ENCODE results near the gene SASH1. TPM values are rescaled to one million over a fixed set of nuclear protein-coding genes. Genes with fewer than 3 reads are reported as not detected.

SASH1 gene
- total RNA-seq, 1 experiment from 2014 or later = 27.4 TPM

DNA sequence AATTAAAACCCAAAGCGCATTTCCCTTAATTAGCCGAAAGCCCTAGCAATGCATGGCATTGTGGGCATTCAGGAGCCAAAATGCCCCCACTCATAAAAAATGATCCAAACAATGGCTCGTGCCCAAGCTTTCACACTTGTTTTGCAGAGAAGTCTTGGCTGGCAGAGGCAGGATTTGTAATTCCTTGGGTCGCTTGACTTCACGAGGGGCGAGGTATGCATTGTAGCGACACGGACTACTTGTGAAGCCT lies 613 bp upstream of the SASH1 start (continued):
- TF ChIP-seq, protein P1, sequence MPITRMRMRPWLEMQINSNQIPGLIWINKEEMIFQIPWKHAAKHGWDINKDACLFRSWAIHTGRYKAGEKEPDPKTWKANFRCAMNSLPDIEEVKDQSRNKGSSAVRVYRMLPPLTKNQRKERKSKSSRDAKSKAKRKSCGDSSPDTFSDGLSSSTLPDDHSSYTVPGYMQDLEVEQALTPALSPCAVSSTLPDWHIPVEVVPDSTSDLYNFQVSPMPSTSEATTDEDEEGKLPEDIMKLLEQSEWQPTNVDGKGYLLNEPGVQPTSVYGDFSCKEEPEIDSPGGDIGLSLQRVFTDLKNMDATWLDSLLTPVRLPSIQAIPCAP (CRISPR knock-in tag; IDR thresholded peaks at IDR 0.05) = no peak

DNA sequence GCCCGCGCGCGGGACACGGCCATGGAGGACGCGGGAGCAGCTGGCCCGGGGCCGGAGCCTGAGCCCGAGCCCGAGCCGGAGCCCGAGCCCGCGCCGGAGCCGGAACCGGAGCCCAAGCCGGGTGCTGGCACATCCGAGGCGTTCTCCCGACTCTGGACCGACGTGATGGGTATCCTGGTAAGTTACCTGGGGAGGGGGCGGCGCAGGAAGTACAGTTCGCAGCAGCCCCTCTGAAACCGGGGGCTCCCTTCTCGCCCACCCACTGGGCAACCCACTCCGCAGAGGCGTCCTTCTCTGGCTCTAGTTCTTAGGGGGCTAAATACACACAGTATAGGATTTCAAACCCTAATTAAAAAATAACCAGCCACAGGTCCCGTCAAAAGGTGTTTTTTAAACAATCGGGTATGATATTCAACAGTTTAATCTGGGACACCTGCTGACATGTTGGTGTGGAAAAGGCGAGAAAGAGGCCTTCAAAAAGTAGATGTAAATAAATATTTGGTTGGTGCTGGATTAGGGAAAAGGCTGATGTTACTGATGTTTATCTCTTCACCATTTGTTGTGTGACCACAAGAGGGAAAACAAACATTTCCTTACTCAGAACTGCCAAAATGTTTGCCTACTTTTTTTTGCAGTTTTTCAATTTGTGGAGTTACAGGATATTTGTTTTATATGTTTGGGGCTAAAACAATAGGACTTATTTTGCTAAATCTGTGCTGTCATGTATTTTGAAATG lies 577 bp downstream of the SASH1 start:
- peaks cover 58% of the 10 kb centered on the region for H3K4me1 Mint-ChIP-seq
- no peaks in the 10 kb centered on the region for H3K36me3 Mint-ChIP-seq
- peak; percentile 35 for DNase-seq (ENCODE audit: low spot score)
- POLR2A ChIA-PET = interaction anchor here (0.6 to 1.5 kb wide), 3 partner anchors 37 to 46 kb away, joined by 4 to 5 read pairs (median 4); no protein-coding TSS in a partner anchor
- peak; percentile 14; the same call in 1 of the 2 replicates for TF ChIP-seq FOXK1 (CRISPR knock-in tag; IDR thresholded peaks at IDR 0.05)
- TF ChIP-seq, protein P2, sequence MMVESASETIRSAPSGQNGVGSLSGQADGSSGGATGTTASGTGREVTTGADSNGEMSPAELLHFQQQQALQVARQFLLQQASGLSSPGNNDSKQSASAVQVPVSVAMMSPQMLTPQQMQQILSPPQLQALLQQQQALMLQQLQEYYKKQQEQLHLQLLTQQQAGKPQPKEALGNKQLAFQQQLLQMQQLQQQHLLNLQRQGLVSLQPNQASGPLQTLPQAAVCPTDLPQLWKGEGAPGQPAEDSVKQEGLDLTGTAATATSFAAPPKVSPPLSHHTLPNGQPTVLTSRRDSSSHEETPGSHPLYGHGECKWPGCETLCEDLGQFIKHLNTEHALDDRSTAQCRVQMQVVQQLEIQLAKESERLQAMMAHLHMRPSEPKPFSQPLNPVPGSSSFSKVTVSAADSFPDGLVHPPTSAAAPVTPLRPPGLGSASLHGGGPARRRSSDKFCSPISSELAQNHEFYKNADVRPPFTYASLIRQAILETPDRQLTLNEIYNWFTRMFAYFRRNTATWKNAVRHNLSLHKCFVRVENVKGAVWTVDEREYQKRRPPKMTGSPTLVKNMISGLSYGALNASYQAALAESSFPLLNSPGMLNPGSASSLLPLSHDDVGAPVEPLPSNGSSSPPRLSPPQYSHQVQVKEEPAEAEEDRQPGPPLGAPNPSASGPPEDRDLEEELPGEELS (CRISPR knock-in tag; IDR thresholded peaks at IDR 0.05) = no peak
- TF ChIP-seq, protein P1 (CRISPR knock-in tag; IDR thresholded peaks at IDR 0.05) = no peak
- TF ChIP-seq OVOL2 (CRISPR knock-in tag; IDR thresholded peaks at IDR 0.05; ENCODE audit: borderline replicate concordance) = no peak
- TF ChIP-seq TCF7 (CRISPR knock-in tag; IDR thresholded peaks at IDR 0.05; ENCODE audit: low read depth) = no peak
- TF ChIP-seq PRRX2 (CRISPR knock-in tag; IDR thresholded peaks at IDR 0.05) = no peak
- TF ChIP-seq, protein P3, sequence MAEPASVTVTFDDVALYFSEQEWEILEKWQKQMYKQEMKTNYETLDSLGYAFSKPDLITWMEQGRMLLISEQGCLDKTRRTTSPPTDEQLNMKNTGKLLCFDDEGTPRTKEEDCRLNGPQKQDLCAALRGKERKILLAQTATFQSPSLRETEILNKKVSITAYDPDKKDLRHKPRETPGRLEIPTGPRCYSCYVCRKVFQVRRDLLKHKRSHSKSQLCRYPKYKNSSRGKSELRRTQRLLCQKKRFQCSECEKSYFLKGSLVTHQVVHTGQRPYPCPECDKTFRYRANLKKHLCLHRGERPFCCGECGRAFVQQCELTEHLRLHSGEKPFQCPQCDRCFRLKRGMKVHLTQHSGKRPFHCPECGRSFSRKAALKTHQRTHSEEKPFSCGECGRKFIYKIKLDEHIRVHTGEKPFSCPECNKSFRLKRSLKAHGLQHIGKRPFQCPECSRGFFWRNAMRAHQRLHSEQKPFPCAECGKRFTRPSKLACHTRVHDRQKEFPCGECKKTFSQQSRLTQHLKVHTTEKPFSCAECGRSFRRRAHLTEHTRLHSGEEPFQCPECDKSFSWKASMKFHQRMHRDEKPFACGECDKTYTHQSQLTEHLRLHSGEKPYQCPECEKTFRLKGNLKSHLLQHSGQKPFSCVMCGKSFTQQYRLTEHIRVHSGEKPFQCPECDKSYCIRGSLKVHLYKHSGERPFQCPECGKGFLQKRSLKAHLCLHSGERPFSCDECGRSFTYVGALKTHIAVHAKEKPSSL (CRISPR knock-in tag; conservative IDR thresholded peaks at IDR 0.05) = no peak
- TF ChIP-seq SMAD4 (CRISPR knock-in tag; IDR thresholded peaks at IDR 0.05) = no peak
- no peak for TF ChIP-seq NR3C1 (CRISPR knock-in tag; conservative IDR thresholded peaks at IDR 0.05; ENCODE audit: low read depth)
- 0 out of 2 replicates have a peak, but pooled peaks have one; percentile 35 for TF ChIP-seq ETV6 (CRISPR knock-in tag; IDR thresholded peaks at IDR 0.05)
- TF ChIP-seq, protein P4, sequence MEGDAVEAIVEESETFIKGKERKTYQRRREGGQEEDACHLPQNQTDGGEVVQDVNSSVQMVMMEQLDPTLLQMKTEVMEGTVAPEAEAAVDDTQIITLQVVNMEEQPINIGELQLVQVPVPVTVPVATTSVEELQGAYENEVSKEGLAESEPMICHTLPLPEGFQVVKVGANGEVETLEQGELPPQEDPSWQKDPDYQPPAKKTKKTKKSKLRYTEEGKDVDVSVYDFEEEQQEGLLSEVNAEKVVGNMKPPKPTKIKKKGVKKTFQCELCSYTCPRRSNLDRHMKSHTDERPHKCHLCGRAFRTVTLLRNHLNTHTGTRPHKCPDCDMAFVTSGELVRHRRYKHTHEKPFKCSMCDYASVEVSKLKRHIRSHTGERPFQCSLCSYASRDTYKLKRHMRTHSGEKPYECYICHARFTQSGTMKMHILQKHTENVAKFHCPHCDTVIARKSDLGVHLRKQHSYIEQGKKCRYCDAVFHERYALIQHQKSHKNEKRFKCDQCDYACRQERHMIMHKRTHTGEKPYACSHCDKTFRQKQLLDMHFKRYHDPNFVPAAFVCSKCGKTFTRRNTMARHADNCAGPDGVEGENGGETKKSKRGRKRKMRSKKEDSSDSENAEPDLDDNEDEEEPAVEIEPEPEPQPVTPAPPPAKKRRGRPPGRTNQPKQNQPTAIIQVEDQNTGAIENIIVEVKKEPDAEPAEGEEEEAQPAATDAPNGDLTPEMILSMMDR (IDR thresholded peaks at IDR 0.05) = no peak
- no peak for TF ChIP-seq SOX15 (CRISPR knock-in tag; IDR thresholded peaks at IDR 0.05)
- TF ChIP-seq, protein P5, sequence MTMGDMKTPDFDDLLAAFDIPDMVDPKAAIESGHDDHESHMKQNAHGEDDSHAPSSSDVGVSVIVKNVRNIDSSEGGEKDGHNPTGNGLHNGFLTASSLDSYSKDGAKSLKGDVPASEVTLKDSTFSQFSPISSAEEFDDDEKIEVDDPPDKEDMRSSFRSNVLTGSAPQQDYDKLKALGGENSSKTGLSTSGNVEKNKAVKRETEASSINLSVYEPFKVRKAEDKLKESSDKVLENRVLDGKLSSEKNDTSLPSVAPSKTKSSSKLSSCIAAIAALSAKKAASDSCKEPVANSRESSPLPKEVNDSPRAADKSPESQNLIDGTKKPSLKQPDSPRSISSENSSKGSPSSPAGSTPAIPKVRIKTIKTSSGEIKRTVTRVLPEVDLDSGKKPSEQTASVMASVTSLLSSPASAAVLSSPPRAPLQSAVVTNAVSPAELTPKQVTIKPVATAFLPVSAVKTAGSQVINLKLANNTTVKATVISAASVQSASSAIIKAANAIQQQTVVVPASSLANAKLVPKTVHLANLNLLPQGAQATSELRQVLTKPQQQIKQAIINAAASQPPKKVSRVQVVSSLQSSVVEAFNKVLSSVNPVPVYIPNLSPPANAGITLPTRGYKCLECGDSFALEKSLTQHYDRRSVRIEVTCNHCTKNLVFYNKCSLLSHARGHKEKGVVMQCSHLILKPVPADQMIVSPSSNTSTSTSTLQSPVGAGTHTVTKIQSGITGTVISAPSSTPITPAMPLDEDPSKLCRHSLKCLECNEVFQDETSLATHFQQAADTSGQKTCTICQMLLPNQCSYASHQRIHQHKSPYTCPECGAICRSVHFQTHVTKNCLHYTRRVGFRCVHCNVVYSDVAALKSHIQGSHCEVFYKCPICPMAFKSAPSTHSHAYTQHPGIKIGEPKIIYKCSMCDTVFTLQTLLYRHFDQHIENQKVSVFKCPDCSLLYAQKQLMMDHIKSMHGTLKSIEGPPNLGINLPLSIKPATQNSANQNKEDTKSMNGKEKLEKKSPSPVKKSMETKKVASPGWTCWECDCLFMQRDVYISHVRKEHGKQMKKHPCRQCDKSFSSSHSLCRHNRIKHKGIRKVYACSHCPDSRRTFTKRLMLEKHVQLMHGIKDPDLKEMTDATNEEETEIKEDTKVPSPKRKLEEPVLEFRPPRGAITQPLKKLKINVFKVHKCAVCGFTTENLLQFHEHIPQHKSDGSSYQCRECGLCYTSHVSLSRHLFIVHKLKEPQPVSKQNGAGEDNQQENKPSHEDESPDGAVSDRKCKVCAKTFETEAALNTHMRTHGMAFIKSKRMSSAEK (CRISPR knock-in tag; IDR thresholded peaks at IDR 0.05; ENCODE audit: borderline replicate concordance) = no peak
- no peak for TF ChIP-seq RELA (CRISPR knock-in tag; IDR thresholded peaks at IDR 0.05; ENCODE audit: borderline replicate concordance)
- no peak for TF ChIP-seq ZNF219 (CRISPR knock-in tag; IDR thresholded peaks at IDR 0.05; ENCODE audit: borderline replicate concordance)
- no peak for TF ChIP-seq ZNF396 (CRISPR knock-in tag; IDR thresholded peaks at IDR 0.05; ENCODE audit: borderline replicate concordance)
- H3K9me3 Mint-ChIP-seq = no peaks in the 10 kb centered on the region
- H3K27ac Mint-ChIP-seq = peak overlapping the region; percentile 36
- 0 out of 2 replicates have a peak, but pooled peaks have one; percentile 4 for ATAC-seq
- no peaks in the 10 kb centered on the region; the same call in 1 of the 2 replicates for H3K27me3 Mint-ChIP-seq (ENCODE audit: low read depth)
- CTCF ChIA-PET = interaction anchor here (0.9 kb wide), 1 partner anchor 121 kb away, joined by 4 read pairs; no protein-coding TSS in a partner anchor
- H3K4me3 Mint-ChIP-seq = peak overlapping the region; percentile 75

Data from WTC11 (cell line).